NT2/D1 (cell line): Measurements from ENCODE around the gene SLC6A16.
"Not testable (repeated sequence)": the region's sequence is repeated elsewhere in the genome, so short reads cannot be mapped to it uniquely, and the experiment has no call there.

Experiments used
- DNase-seq: peaks from one replicate; pipeline ENCODE4 v3.0.0-alpha.2; 2011; ENCODE audit warnings: low read depth, low spot score
- H3K27me3 ChIP-seq: 2 replicates; pipeline ENCODE4 v1.6.0; 2011; ENCODE audit warnings: mild to moderate bottlenecking; ENCODE audit not compliant: insufficient read length, insufficient read depth
- H3K36me3 ChIP-seq: 2 replicates; pipeline ENCODE4 v1.6.1; 2011; ENCODE audit warnings: mild to moderate bottlenecking, low read length, mixed read lengths; ENCODE audit not compliant: insufficient read depth, insufficient read length
- H3K4me1 ChIP-seq: 2 replicates; pipeline ENCODE4 v1.5.1; 2011; ENCODE audit not compliant: insufficient read depth, insufficient read length
- H3K4me3 ChIP-seq: 2 replicates; pipeline ENCODE4 v1.5.1; 2011; ENCODE audit warnings: low read depth; ENCODE audit not compliant: insufficient read length
- H3K9ac ChIP-seq: 2 replicates; pipeline ENCODE4 v1.6.0; 2011; ENCODE audit warnings: low read depth; ENCODE audit not compliant: insufficient read length
- H3K9me3 ChIP-seq: 2 replicates; pipeline ENCODE4 v1.5.1; 2011; ENCODE audit warnings: mild to moderate bottlenecking, low read length; ENCODE audit not compliant: insufficient read depth
- SUZ12 ChIP-seq: IDR thresholded peaks from 2 replicates; pipeline ENCODE4 v1.6.1; 2011; ENCODE audit not compliant: insufficient read length, insufficient read depth; ENCODE audit errors: extremely low read depth
- YY1 ChIP-seq: IDR thresholded peaks from 2 replicates; pipeline ENCODE4 v1.6.1; 2011; ENCODE audit not compliant: insufficient read length, insufficient read depth
- ZNF274 ChIP-seq: IDR thresholded peaks from 2 replicates; pipeline ENCODE4 v1.6.1; 2011; ENCODE audit warnings: mild to moderate bottlenecking, low read depth, low read length

Gene SLC6A16

DNA sequence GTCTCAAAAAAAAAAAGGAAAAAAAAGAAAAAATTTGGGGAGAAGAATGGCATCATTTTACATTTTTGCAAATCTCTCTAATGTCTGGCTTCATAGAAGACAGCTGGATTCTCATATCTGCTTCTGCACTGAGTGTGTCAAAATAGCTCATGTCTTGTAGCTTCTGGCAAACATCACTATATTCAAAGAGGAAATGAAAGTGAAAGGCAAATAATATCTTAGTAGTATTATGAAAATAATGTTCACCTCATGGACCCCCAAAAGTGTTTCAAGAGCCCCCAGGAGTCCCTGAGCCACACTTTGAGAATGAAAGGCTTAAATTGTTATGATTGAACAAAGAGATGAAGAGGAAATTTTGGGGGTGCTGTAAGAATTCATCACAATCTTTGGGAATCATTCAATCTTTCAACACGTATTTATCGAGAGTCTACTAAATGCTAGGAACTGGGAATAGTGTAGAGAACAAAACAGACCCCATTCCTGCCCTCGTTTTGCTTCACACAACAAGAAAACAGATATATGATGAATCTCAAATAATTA is 1.2 kb upstream of the SLC6A16 start:
- no peaks in the 10 kb centered on the region for H3K4me1 ChIP-seq
- H3K36me3 ChIP-seq, result peaks cover 36% of the 10 kb centered on the region
- DNase-seq, result no peak
- TF ChIP-seq YY1, result no peak
- TF ChIP-seq ZNF274, result no peak
- TF ChIP-seq SUZ12, result no peak
- no peak overlapping the region for H3K9ac ChIP-seq
- H3K9me3 ChIP-seq, result no peaks in the 10 kb centered on the region
- H3K4me3 ChIP-seq, result no peak overlapping the region
- H3K27me3 ChIP-seq, result no peaks in the 10 kb centered on the region

DNA sequence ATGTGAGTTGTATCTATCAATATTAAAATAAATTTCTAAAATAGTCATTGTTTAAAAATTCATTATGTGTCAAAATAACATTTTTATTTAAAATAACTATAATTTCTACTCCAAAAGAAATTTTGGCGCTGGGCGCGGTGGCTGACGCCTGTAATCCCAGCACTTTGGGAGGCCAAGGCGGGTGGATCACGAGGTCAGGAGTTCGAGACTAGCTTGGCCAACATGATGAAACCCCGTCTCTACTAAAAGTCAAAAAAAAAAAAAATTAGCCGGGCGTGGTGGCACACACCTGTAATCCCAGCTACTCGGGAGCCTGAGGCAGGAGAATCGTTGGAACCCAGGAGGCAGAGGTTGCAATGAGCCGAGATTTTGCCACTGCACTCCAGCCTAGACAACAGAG is 765 bp upstream of the SLC6A16 start:
- not testable (repeated sequence) for DNase-seq, H3K4me1 ChIP-seq, H3K27me3 ChIP-seq, H3K4me3 ChIP-seq, H3K9ac ChIP-seq, H3K9me3 ChIP-seq
- peaks cover 31% of the 10 kb centered on the region for H3K36me3 ChIP-seq

DNA sequence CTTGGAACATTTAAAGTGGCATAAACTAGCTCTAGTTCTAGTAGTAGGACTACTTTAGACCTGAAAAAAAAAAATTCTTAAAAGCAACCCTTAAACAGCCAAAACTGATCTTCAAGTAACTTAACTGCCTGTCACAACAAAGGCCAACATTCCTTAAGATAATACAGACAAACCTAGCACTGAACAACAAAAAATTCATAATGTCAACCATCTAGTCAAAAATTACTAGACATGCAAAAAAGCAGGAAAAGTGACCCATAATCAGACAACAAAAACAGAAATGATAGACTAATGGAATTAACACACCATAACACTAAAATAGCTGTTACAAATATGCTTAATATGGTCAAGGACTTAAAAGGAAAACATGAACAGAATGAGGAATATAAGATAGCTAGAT is 6.7 kb downstream of the SLC6A16 start:
- peaks cover 15% of the 10 kb centered on the region for H3K36me3 ChIP-seq
- DNase-seq, result no peak
- TF ChIP-seq YY1 (no peak), SUZ12 (no peak), ZNF274 (no peak)
- H3K27me3 ChIP-seq, result no peaks in the 10 kb centered on the region
- H3K4me1 ChIP-seq, result no peaks in the 10 kb centered on the region
- no peak overlapping the region for H3K9ac ChIP-seq
- H3K4me3 ChIP-seq, result no peak overlapping the region
- H3K9me3 ChIP-seq, result no peaks in the 10 kb centered on the region

DNA sequence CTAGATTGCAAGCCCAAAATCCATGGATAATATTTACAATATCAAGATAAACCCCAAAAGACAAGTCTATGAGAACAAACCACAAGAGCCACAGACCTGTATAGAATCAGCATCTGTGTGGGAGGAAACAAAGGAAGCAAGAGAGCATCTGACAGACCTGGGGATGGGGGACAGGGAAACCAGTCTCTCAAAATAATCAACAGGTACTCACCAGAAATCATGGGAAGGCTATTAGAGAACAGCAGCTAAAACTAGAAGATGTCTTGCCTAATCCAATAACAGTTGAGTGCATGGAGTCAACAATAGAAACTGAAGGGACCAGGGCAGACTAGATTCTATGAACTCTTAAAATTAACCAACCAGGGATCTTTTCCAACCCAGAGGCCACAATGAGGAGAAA is 8.7 kb downstream of the SLC6A16 start:
- Histone ChIP-seq H3K27me3 (no peaks in the 10 kb centered on the region), H3K36me3 (peaks cover 12% of the 10 kb centered on the region), H3K4me1 (no peaks in the 10 kb centered on the region), H3K9ac (no peak overlapping the region), H3K4me3 (no peak overlapping the region), H3K9me3 (no peaks in the 10 kb centered on the region)
- DNase-seq, result no peak
- no peak for TF ChIP-seq SUZ12
- TF ChIP-seq YY1, result no peak
- no peak for TF ChIP-seq ZNF274

DNA sequence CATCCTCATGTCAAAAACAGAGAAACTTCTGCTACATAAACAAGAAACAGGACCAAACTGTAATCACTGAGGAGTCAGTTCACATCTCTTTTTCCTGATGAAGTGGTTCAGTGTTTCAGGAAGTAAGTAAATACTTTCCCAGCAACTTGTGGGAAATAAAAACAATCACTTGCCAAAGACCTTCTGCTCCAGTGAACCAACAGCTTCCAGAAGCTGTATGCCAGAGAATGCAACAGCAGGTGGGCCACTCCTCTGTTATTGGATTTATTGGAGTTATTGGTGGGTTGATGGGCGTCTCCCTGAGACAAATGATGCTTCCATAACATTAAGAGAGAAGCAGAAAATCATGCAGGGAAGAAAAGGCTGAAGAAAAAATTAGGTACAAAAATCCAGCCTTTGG is 9.9 kb downstream of the SLC6A16 start:
- Histone ChIP-seq H3K9ac (no peak overlapping the region), H3K4me3 (no peak overlapping the region), H3K9me3 (no peaks in the 10 kb centered on the region), H3K36me3 (peaks cover 24% of the 10 kb centered on the region), H3K27me3 (no peaks in the 10 kb centered on the region), H3K4me1 (no peaks in the 10 kb centered on the region)
- no peak for DNase-seq
- TF ChIP-seq ZNF274, result no peak
- no peak for TF ChIP-seq YY1
- no peak for TF ChIP-seq SUZ12

DNA sequence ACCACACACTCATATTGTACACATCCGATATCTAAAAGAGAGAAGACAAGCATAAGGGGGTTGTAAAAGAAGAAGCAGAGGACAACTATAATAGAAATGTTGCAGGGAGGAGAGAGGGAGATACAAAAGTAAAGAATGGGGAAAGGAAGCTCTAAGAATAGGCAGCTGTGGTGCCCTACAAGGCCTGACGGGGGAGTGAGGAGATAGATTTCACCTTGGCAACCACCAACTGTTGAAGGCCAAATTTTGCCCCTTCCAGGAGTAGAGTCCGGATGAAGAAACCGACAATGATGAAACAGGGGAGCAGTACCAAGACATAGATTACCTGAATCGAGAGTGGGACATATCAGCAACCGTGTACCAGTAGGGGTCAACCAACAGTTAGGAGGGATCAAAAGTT is 15.9 kb downstream of the SLC6A16 start:
- no peaks in the 10 kb centered on the region for H3K4me1 ChIP-seq
- H3K9me3 ChIP-seq, result no peaks in the 10 kb centered on the region
- DNase-seq, result no peak
- no peaks in the 10 kb centered on the region for H3K27me3 ChIP-seq
- no peak overlapping the region for H3K9ac ChIP-seq
- no peak overlapping the region for H3K4me3 ChIP-seq
- TF ChIP-seq YY1 (no peak), ZNF274 (no peak), SUZ12 (no peak)
- H3K36me3 ChIP-seq, result peaks cover 31% of the 10 kb centered on the region

DNA sequence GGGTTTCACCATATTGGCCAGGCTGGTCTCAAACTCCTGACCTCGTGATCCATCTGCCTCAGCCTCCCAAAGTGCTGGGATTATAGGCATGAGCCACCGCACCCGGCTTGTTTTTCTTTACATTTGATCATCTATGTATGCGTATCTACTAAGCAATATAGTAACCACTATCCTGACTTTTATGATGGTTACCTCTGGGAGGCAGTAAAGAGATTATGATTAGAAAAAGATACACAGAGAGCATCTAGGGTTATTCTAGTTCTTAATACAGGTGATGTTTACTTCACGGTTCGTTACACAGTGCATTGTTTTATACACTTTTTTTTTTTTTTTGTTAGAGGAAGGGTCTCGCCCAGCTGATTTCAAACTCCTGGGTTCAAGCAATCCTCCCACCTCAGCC is 18.3 kb downstream of the SLC6A16 start:
- not testable (repeated sequence) for H3K9ac ChIP-seq, H3K9me3 ChIP-seq, DNase-seq, H3K4me3 ChIP-seq, H3K27me3 ChIP-seq, H3K4me1 ChIP-seq
- peaks cover 34% of the 10 kb centered on the region for H3K36me3 ChIP-seq

DNA sequence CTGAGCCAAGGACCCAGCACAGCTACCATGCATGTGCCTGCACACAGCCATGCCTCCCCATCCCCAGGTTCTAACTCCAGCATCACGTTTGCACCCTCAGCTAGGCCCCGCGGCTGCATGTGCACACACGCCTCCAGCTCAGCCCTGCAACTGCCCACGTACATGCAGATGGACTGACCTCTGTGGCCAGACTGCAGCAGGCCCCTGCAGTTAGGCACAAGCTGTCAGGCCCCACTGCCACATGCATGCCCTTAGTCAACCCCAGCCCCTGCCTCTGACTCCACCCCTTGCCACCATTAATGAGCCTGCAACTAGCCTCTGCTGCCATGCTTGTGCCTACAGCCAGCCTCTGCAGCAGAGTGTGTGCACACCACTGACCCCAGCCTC is 23.1 kb downstream of the SLC6A16 start:
- H3K9ac ChIP-seq, result no peak overlapping the region
- TF ChIP-seq YY1 (no peak), ZNF274 (no peak), SUZ12 (no peak)
- H3K9me3 ChIP-seq, result no peaks in the 10 kb centered on the region
- H3K4me1 ChIP-seq, result peaks cover 5% of the 10 kb centered on the region
- peaks cover 5% of the 10 kb centered on the region for H3K36me3 ChIP-seq
- no peak overlapping the region for H3K4me3 ChIP-seq
- DNase-seq, result no peak
- H3K27me3 ChIP-seq, result no peaks in the 10 kb centered on the region
